SK-N-SH (cell line): ENCODE measurements around the gene NSD2. TPM values are rescaled to one million over a fixed set of nuclear protein-coding genes. Genes with fewer than 3 reads are reported as not detected.

Experiments
- CTCF ChIA-PET: fragments of 300-600, 350-600 bp; formaldehyde crosslinking; extraction: SDS; loops from one replicate; lab custom pipeline; 2021; lab: Yijun Ruan, JAX
- POLR2A ChIA-PET: fragments of 350-600 bp; sonication (Branson Sonifier 250); formaldehyde crosslinking; extraction: SDS; loops from one replicate; lab custom pipeline; 2020; ENCODE audit warnings: antibody characterized with exemption, inconsistent platforms; lab: Yijun Ruan, JAX
- DNase-seq: peaks from one replicate; pipeline ENCODE4 v3.0.0; 2012
- H2AFZ ChIP-seq: fragments of 200-600 bp; sonication (generic); 2 replicates; pipeline ENCODE4 v1.8.1; 2016; ENCODE audit warnings: antibody characterized with exemption, mild to moderate bottlenecking, low read depth
- H3F3A ChIP-seq: fragments of 200-600 bp; sonication (generic); replicated peaks from 2 replicates; pipeline ENCODE3; 2016; ENCODE audit warnings: antibody characterized with exemption, mild to moderate bottlenecking; ENCODE audit not compliant: insufficient read depth
- H3K27ac ChIP-seq, 2 experiments: fragments of 200-500 bp in 1 of 2; fragments of 200-600 bp in 1 of 2; sonication (Bioruptor generic) in 1 of 2; sonication (generic), shearing (Covaris generic) in 1 of 2; 2 replicates each; pipeline versions ENCODE4 v1.5.1 to v1.6.1; 2014 to 2016; ENCODE audit warnings: low read depth in 2 of 2, inconsistent platforms in 1 of 2, low read length in 1 of 2, mild to moderate bottlenecking in 1 of 2, mixed read lengths in 1 of 2
- H3K27me3 ChIP-seq: fragments of 200-600 bp; sonication (generic), shearing (Covaris generic); 2 replicates; pipeline ENCODE4 v1.6.1; 2016; ENCODE audit warnings: mixed run types; ENCODE audit not compliant: insufficient read depth
- H3K36me3 ChIP-seq, 2 experiments: fragments of 200-500 bp in 1 of 2; fragments of 200-600 bp in 1 of 2; sonication (Bioruptor generic) in 1 of 2; sonication (generic) in 1 of 2; replicated peaks in 1 of 2; 2 replicates each; pipeline versions ENCODE3 to v1.5.1; 2014 to 2016; ENCODE audit warnings: low read length in 1 of 2, mild to moderate bottlenecking in 1 of 2; ENCODE audit not compliant: insufficient read depth in 2 of 2, control insufficient read depth in 1 of 2
- H3K4me1 ChIP-seq, 2 experiments: fragments of 200-500 bp in 1 of 2; fragments of 200-600 bp in 1 of 2; sonication (Bioruptor generic) in 1 of 2; sonication (generic), shearing (Covaris generic) in 1 of 2; 2 replicates each; pipeline versions ENCODE4 v1.5.1 to v1.6.1; 2014 to 2016; ENCODE audit warnings: low read depth in 1 of 2, low read length in 1 of 2, mixed run types in 1 of 2; ENCODE audit not compliant: insufficient read depth in 2 of 2, control insufficient read depth in 1 of 2
- H3K4me2 ChIP-seq: fragments of 200-600 bp; sonication (generic), shearing (Covaris generic); 2 replicates; pipeline ENCODE4 v1.6.1; 2017; ENCODE audit warnings: mixed run types
- H3K4me3 ChIP-seq, 2 experiments: fragments of 200-500 bp in 1 of 2; fragments of 200-600 bp in 1 of 2; sonication (Bioruptor generic) in 1 of 2; sonication (generic), shearing (Covaris generic) in 1 of 2; 2 replicates each; pipeline versions ENCODE4 v1.5.1 to v1.8.1; 2014 to 2016; ENCODE audit warnings: low read depth in 2 of 2, inconsistent platforms in 1 of 2, low read length in 1 of 2, mild to moderate bottlenecking in 1 of 2, mixed read lengths in 1 of 2, moderate library complexity in 1 of 2
- H3K79me2 ChIP-seq: fragments of 200-600 bp; sonication (generic); 2 replicates; pipeline ENCODE4 v1.8.1; 2017; ENCODE audit warnings: mild to moderate bottlenecking; ENCODE audit not compliant: insufficient read depth
- H3K9ac ChIP-seq: fragments of 200-600 bp; sonication (generic); 2 replicates; pipeline ENCODE4 v1.6.1; 2017; ENCODE audit warnings: mixed run types
- H3K9me2 ChIP-seq: fragments of 200-600 bp; sonication (generic); 2 replicates; pipeline ENCODE4 v1.6.1; 2017; ENCODE audit warnings: mixed run types
- H3K9me3 ChIP-seq: fragments of 200-600 bp; sonication (generic); 2 replicates; pipeline ENCODE4 v1.6.1; 2017; ENCODE audit warnings: mixed run types, mild to moderate bottlenecking, moderate library complexity
- H4K20me1 ChIP-seq: fragments of 200-600 bp; sonication (generic); 2 replicates; pipeline ENCODE4 v1.6.1; 2017; ENCODE audit warnings: mild to moderate bottlenecking, mixed run types; ENCODE audit not compliant: insufficient read depth
- CHD2 ChIP-seq: fragments of 150-350 bp; IDR thresholded peaks from 2 replicates; pipeline ENCODE4 v1.6.1; 2018; ENCODE audit warnings: low read length; ENCODE audit not compliant: partially characterized antibody
- ELF1 ChIP-seq: IDR thresholded peaks from 2 replicates; pipeline ENCODE4 v1.4.0; 2012
- EZH2phosphoT487 ChIP-seq: fragments of 200-600 bp; sonication (generic); IDR thresholded peaks from 2 replicates; pipeline ENCODE4 v1.6.1; 2017; ENCODE audit warnings: low read depth, mixed run types, mild to moderate bottlenecking, antibody characterized with exemption, moderate library complexity, borderline replicate concordance
- FOSL2 ChIP-seq: IDR thresholded peaks from 2 replicates; pipeline ENCODE4 v1.4.0; 2012; ENCODE audit warnings: low read depth, mild to moderate bottlenecking, moderate library complexity, borderline replicate concordance
- FOXJ3 ChIP-seq: sonication (generic); formaldehyde crosslinking; IDR thresholded peaks from 2 replicates; pipeline ENCODE4 v1.5.1; 2020; ENCODE audit warnings: mild to moderate bottlenecking, missing genetic modification reagents
- MEF2A ChIP-seq: IDR thresholded peaks from 2 replicates; pipeline ENCODE4 v1.4.0; 2012; ENCODE audit warnings: low read depth, borderline replicate concordance
- NFIC ChIP-seq: IDR thresholded peaks from 2 replicates; pipeline ENCODE4 v1.4.0; 2012; ENCODE audit warnings: borderline replicate concordance
- NRF1 ChIP-seq: IDR thresholded peaks from 2 replicates; pipeline ENCODE4 v1.6.1; 2012; ENCODE audit warnings: low read depth, mild to moderate bottlenecking, low read length
- POLR2AphosphoS5 ChIP-seq: IDR thresholded peaks from 2 replicates; pipeline ENCODE4 v1.6.1; 2012; ENCODE audit warnings: low read depth, low read length
- RCOR1 ChIP-seq: fragments of 150-350 bp; IDR thresholded peaks from 2 replicates; pipeline ENCODE4 v1.6.1; 2017; ENCODE audit warnings: antibody characterized with exemption, low read length
- REST ChIP-seq: IDR thresholded peaks from 2 replicates; pipeline ENCODE4 v1.6.1; 2012; ENCODE audit warnings: mild to moderate bottlenecking, low read depth, low read length, moderate library complexity
- RFX5 ChIP-seq: IDR thresholded peaks from 2 replicates; pipeline ENCODE4 v1.6.1; 2012; ENCODE audit warnings: mild to moderate bottlenecking, improper control_type of control experiment, low read length
- SIN3A ChIP-seq: IDR thresholded peaks from 2 replicates; pipeline ENCODE4 v1.6.1; 2012; ENCODE audit warnings: low read depth, mild to moderate bottlenecking, low read length, moderate library complexity, borderline replicate concordance
- TAF1 ChIP-seq: IDR thresholded peaks from 2 replicates; pipeline ENCODE4 v1.6.1; 2012; ENCODE audit warnings: low read depth, mild to moderate bottlenecking, low read length, moderate library complexity, borderline replicate concordance
- USF1 ChIP-seq: IDR thresholded peaks from 2 replicates; pipeline ENCODE4 v1.4.0; 2012; ENCODE audit warnings: low read depth, borderline replicate concordance
- WGBS: methylation state at CpG from one replicate; pipeline ENCODE4 v1.1.6; 2017; ENCODE audit warnings: low lambda C conversion rate; 5-methylcytosine and 5-hydroxymethylcytosine counted together
- polyA plus RNA-seq, 3 experiments: library from polyadenylated mRNA; depleted of rRNA; stranded (reverse); fragments of >200 nt; gene quantifications; 2 replicates each; pipeline ENCODE4 v1.2.3, GENCODE V29; 2012
- TF ChIP-seq, protein P1 (sequence below): fragments of 150-350 bp; IDR thresholded peaks from 2 replicates; pipeline ENCODE4 v1.6.1; 2016; ENCODE audit warnings: mild to moderate bottlenecking, low read depth, low read length
- TF ChIP-seq, protein P2 (sequence below): fragments of 200-600 bp; sonication (generic); IDR thresholded peaks from 2 replicates; pipeline ENCODE4 v1.6.1; 2017; ENCODE audit warnings: antibody characterized with exemption, mild to moderate bottlenecking, moderate library complexity

Gene NSD2
- polyA plus RNA-seq, 1 of the 3 experiments (the other 2 are of a cell fraction) = 34.2 TPM

- Histone ChIP-seq H3K27ac (peak overlapping the region in 1 of 2 experiments; percentile 96; a peak in 2 of 4 replicates), H3K9me2 (no peaks in the 10 kb centered on the region), H3K36me3 (peaks cover 17 to 92% of the 10 kb centered on the region in 2 experiments), H3F3A (peaks cover 32% of the 10 kb centered on the region), H3K9me3 (no peaks in the 10 kb centered on the region), H3K79me2 (no peaks in the 10 kb centered on the region), H3K9ac (no peak overlapping the region), H3K27me3 (no peaks in the 10 kb centered on the region), H3K4me2 (no peak overlapping the region), H3K4me3 (no peak overlapping the region), H2AFZ (no peak overlapping the region), H3K4me1 (peaks cover 0 to 24% of the 10 kb centered on the region in 2 experiments; a peak in 1 of 4 replicates), H4K20me1 (no peaks in the 10 kb centered on the region)
- 95% methylated on average over 20 of the region's 34 CpGs for WGBS
- DNase-seq = no peak
- TF ChIP-seq RCOR1 (no peak), USF1 (no peak), FOSL2 (no peak), FOXJ3 (CRISPR knock-in tag) (no peak), SIN3A (no peak), NFIC (no peak), ELF1 (no peak), EZH2phosphoT487 (no peak), TAF1 (no peak), RFX5 (no peak), POLR2AphosphoS5 (no peak)
- POLR2A ChIA-PET = interaction anchor here (1.8 kb wide), 1 partner anchor 26 kb away, joined by 6 read pairs; the partner anchor contains the start of gene NELFA
- CTCF ChIA-PET = interaction anchor here (0.9 to 1.7 kb wide), 3 partner anchors 9 to 26 kb away, joined by 3 to 5 read pairs (median 4); no protein-coding TSS in a partner anchor
Observed at GRCh38 chr4:1983053-1983845, 112.1 kb downstream of the NSD2 start.

- POLR2A ChIA-PET = interaction anchor here (1.2 to 1.8 kb wide), 2 partner anchors 25 to 32 kb away, joined by 4 to 6 read pairs; partner anchors contain the start of gene NELFA
- H3K9me3 ChIP-seq = no peaks in the 10 kb centered on the region
- TF ChIP-seq CHD2 = no peak
- no peak for TF ChIP-seq RFX5
- TF ChIP-seq SIN3A = no peak
- TF ChIP-seq, protein P1, sequence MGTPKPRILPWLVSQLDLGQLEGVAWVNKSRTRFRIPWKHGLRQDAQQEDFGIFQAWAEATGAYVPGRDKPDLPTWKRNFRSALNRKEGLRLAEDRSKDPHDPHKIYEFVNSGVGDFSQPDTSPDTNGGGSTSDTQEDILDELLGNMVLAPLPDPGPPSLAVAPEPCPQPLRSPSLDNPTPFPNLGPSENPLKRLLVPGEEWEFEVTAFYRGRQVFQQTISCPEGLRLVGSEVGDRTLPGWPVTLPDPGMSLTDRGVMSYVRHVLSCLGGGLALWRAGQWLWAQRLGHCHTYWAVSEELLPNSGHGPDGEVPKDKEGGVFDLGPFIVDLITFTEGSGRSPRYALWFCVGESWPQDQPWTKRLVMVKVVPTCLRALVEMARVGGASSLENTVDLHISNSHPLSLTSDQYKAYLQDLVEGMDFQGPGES = no peak
- peak; percentile 11; the same call in 1 of the 2 replicates for TF ChIP-seq NFIC
- TF ChIP-seq NRF1 = no peak
- TF ChIP-seq MEF2A = no peak
- peak; percentile 34; the same call in 1 of the 2 replicates for TF ChIP-seq RCOR1
- no peak for TF ChIP-seq REST
- TF ChIP-seq, protein P2, sequence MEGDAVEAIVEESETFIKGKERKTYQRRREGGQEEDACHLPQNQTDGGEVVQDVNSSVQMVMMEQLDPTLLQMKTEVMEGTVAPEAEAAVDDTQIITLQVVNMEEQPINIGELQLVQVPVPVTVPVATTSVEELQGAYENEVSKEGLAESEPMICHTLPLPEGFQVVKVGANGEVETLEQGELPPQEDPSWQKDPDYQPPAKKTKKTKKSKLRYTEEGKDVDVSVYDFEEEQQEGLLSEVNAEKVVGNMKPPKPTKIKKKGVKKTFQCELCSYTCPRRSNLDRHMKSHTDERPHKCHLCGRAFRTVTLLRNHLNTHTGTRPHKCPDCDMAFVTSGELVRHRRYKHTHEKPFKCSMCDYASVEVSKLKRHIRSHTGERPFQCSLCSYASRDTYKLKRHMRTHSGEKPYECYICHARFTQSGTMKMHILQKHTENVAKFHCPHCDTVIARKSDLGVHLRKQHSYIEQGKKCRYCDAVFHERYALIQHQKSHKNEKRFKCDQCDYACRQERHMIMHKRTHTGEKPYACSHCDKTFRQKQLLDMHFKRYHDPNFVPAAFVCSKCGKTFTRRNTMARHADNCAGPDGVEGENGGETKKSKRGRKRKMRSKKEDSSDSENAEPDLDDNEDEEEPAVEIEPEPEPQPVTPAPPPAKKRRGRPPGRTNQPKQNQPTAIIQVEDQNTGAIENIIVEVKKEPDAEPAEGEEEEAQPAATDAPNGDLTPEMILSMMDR = no peak
Observed at GRCh38 chr4:1983846-1984405, 112.7 kb downstream of the NSD2 start.

More at GRCh38 chr4:1983846-1984405, 112.7 kb downstream of the NSD2 start:
- no peak overlapping the region for H3K4me3 ChIP-seq
- no peaks in the 10 kb centered on the region for H3K79me2 ChIP-seq
- no peak overlapping the region for H2AFZ ChIP-seq
- no peaks in the 10 kb centered on the region for H3K9me2 ChIP-seq
- H3K4me1 ChIP-seq = peaks cover 0 to 24% of the 10 kb centered on the region in 2 experiments; a peak in 1 of 4 replicates
- no peak overlapping the region for H3K9ac ChIP-seq
- peaks cover 20 to 91% of the 10 kb centered on the region in 2 experiments for H3K36me3 ChIP-seq
- H3K4me2 ChIP-seq = no peak overlapping the region
- peaks cover 32% of the 10 kb centered on the region for H3F3A ChIP-seq
- no peak for DNase-seq
- WGBS = 94% methylated on average over 11 of the region's 21 CpGs
- CTCF ChIA-PET = interaction anchor here (0.8 to 1.7 kb wide), 5 partner anchors 9 to 84 kb away, joined by 3 to 5 read pairs (median 4); no protein-coding TSS in a partner anchor
- H4K20me1 ChIP-seq = no peaks in the 10 kb centered on the region
- no peaks in the 10 kb centered on the region for H3K27me3 ChIP-seq
- peak overlapping the region; percentile 3 to 96; a peak in 2 of 4 replicates for H3K27ac ChIP-seq
